ENCODE measurements around the gene STK32C. TPM values are rescaled to one million over a fixed set of nuclear protein-coding genes. Genes with fewer than 3 reads are reported as not detected.

Gene STK32C
- total and polyA plus RNA-seq, 10 of the 15 experiments (the other 5 are each of a cell fraction or from before 2014, with no cell fraction given) = 1.5 to 18.1 (median 6.4) TPM

GRCh38 chr10:132319853-132320653 is 12.3 kb upstream of the STK32C start (continued):
- peak; percentile 91 for TF ChIP-seq SKIL (IDR thresholded peaks at IDR 0.05; ENCODE audit: low read depth, poor library complexity, severe bottlenecking)
- TF ChIP-seq EGR1 (IDR thresholded peaks at IDR 0.05; ENCODE audit: borderline replicate concordance in 1 of 2, low read depth in 2 of 2, low read length in 2 of 2) = peak in 1 of 2 experiments; percentile 53; a peak in 1 of 3 replicates
- peak; percentile 53 for TF ChIP-seq ATF7 (IDR thresholded peaks at IDR 0.05; ENCODE audit: low read depth)
- TF ChIP-seq RAD51 (IDR thresholded peaks at IDR 0.05) = no peak
- peak; percentile 69 to 80 for TF ChIP-seq BHLHE40 (IDR thresholded peaks at IDR 0.05; ENCODE audit: borderline replicate concordance in 1 of 2, low read depth in 2 of 2, low read length in 1 of 2)
- TF ChIP-seq PKNOX1 (IDR thresholded peaks at IDR 0.05) = no peak
- peak; percentile 98 for TF ChIP-seq IRF4 (IDR thresholded peaks at IDR 0.05; ENCODE audit: low read depth, low read length)
- no peak for TF ChIP-seq NFXL1 (IDR thresholded peaks at IDR 0.05; ENCODE audit: borderline replicate concordance)
- TF ChIP-seq ZNF24 (IDR thresholded peaks at IDR 0.05) = no peak
- TF ChIP-seq ZBTB40 (IDR thresholded peaks at IDR 0.05; ENCODE audit: borderline replicate concordance) = no peak
- 0 out of 2 replicates have a peak, but pooled peaks have one; percentile 38 for TF ChIP-seq GATAD2B (conservative IDR thresholded peaks at IDR 0.05; ENCODE audit: low read depth)
- 0 out of 2 replicates have a peak, but pooled peaks have one; percentile 64 for TF ChIP-seq RCOR1 (conservative IDR thresholded peaks at IDR 0.05; ENCODE audit: low read depth, low read length)
- no peak for TF ChIP-seq CEBPZ (IDR thresholded peaks at IDR 0.05; ENCODE audit: low read depth, low read length)
- peak; percentile 96 for TF ChIP-seq JUNB (IDR thresholded peaks at IDR 0.05)
- peak; percentile 88 for TF ChIP-seq JUND (IDR thresholded peaks at IDR 0.05; ENCODE audit: low read depth, low read length)
- peak; percentile 30; the same call in 1 of the 2 replicates for TF ChIP-seq IKZF1 (conservative IDR thresholded peaks at IDR 0.05)
- TF ChIP-seq NBN (IDR thresholded peaks at IDR 0.05) = 0 out of 2 replicates have a peak, but pooled peaks have one; percentile 51
- TF ChIP-seq RFX5 (IDR thresholded peaks at IDR 0.05; ENCODE audit: low read depth, low read length) = no peak
- peak; percentile 98 for TF ChIP-seq RUNX3 (IDR thresholded peaks at IDR 0.05; ENCODE audit: low read length)
- TF ChIP-seq CHD4 (IDR thresholded peaks at IDR 0.05) = no peak

Measured in GM12878 (cell line).